HepG2 (cell line): ENCODE measurements around the gene UBE2Q2. TPM values are rescaled to one million over a fixed set of nuclear protein-coding genes. Genes with fewer than 3 reads are reported as not detected.
A peak's percentile ranks its signal among the peaks of the same experiment; 100 is the strongest.

Experiments
- ATAC-seq: fragments of 200-7000 bp; cut with Tn5 transposase; 3 replicates; pipeline ENCODE4 v1.9.1; 2020; ENCODE audit warnings: mild to moderate bottlenecking, moderate library complexity
- BruUV-seq: library from RNA; stranded (reverse); fragments of 400-500 nt; replicated peaks from 2 replicates; lab custom pipeline; 2021; lab: Mats Ljungman, UMichigan
- CTCF ChIA-PET: fragments of 300-600 bp; formaldehyde crosslinking; extraction: SDS; loops from one replicate; lab custom pipeline; 2021; ENCODE audit warnings: low total read pairs, inconsistent platforms, low intra/inter-chr PET ratio; lab: Yijun Ruan, JAX
- POLR2A ChIA-PET: fragments of 350-600 bp; sonication (Branson Sonifier 250); formaldehyde crosslinking; loops from one replicate; lab custom pipeline; 2020; ENCODE audit warnings: antibody characterized with exemption, inconsistent platforms; lab: Yijun Ruan, JAX
- DNase-seq: peaks from one replicate; pipeline ENCODE4 v3.0.0-alpha.2; 2015; ENCODE audit warnings: low spot score
- FAIRE-seq: peaks from 3 replicates; lab custom pipeline; 2011; peaks lifted over from hg19 to GRCh38; lab: Jason Lieb, UNC
- H2AFZ ChIP-seq: one replicate; pipeline ENCODE4 v1.6.1; 2011; ENCODE audit warnings: low read length, inconsistent platforms
- H3K27ac ChIP-seq: fragments of 300-600 bp; 3 replicates; pipeline ENCODE4 v1.8.0; 2011; ENCODE audit warnings: mixed run types, mild to moderate bottlenecking, mixed read lengths, low read length, inconsistent platforms; ENCODE audit not compliant: insufficient read depth; ENCODE audit errors: extremely low read length
- H3K27me3 ChIP-seq, 2 experiments: fragments of 200-600 bp in 1 of 2; 2 replicates in 1 of 2; 3 replicates in 1 of 2; pipeline versions ENCODE4 v1.6.0 to v1.8.0; 2011; ENCODE audit warnings: low read length in 2 of 2, mild to moderate bottlenecking in 2 of 2, moderate library complexity in 2 of 2, inconsistent platforms in 1 of 2; ENCODE audit not compliant: insufficient read depth in 2 of 2, control insufficient read depth in 1 of 2
- H3K36me3 ChIP-seq, 2 experiments: fragments of 200-600 bp in 1 of 2; replicated peaks in 1 of 2; 2 replicates in 1 of 2; 3 replicates in 1 of 2; pipeline versions ENCODE4 v1.5.1 to v1.8.0; 2011; ENCODE audit warnings: low read length in 2 of 2, inconsistent platforms in 1 of 2; ENCODE audit not compliant: insufficient read depth in 2 of 2, control insufficient read depth in 1 of 2
- H3K4me1 ChIP-seq: 2 replicates; pipeline ENCODE4 v1.5.1; 2012; ENCODE audit warnings: low read length, inconsistent platforms; ENCODE audit not compliant: insufficient read depth
- H3K4me2 ChIP-seq: 2 replicates; pipeline ENCODE4 v1.6.0; 2011; ENCODE audit warnings: low read depth, low read length, inconsistent platforms
- H3K4me3 ChIP-seq, 3 experiments: fragments of 200-600 bp in 1 of 3; sonication (generic), shearing (Covaris generic) in 1 of 3; replicated peaks in 1 of 3; 2 replicates each; pipeline ENCODE4 v1.5.1; 2011 to 2016; ENCODE audit warnings: low read length in 3 of 3, inconsistent platforms in 2 of 3, low read depth in 2 of 3, mild to moderate bottlenecking in 2 of 3, control low read depth in 1 of 3, mixed read lengths in 1 of 3; ENCODE audit not compliant: insufficient read depth in 1 of 3
- H3K79me2 ChIP-seq: one replicate; pipeline ENCODE4 v1.6.1; 2011; ENCODE audit warnings: low read length, inconsistent platforms; ENCODE audit not compliant: insufficient read depth
- H3K9ac ChIP-seq: 2 replicates; pipeline ENCODE4 v1.6.0; 2011; ENCODE audit warnings: mild to moderate bottlenecking, low read depth, low read length, inconsistent platforms; ENCODE audit not compliant: insufficient read depth
- H3K9me3 ChIP-seq: 2 replicates; pipeline ENCODE4 v1.5.1; 2012; ENCODE audit warnings: mild to moderate bottlenecking, low read length
- H4K20me1 ChIP-seq: 2 replicates; pipeline ENCODE4 v1.6.0; 2011; ENCODE audit warnings: inconsistent platforms, mild to moderate bottlenecking, low read length, moderate library complexity; ENCODE audit not compliant: insufficient read depth
- KDM2A ChIP-seq: sonication (generic); formaldehyde crosslinking; IDR thresholded peaks from 2 replicates; pipeline ENCODE4 v1.4.0; 2020; ENCODE audit warnings: low read depth, missing genetic modification reagents, borderline replicate concordance
- PAF1 ChIP-seq: IDR thresholded peaks from 2 replicates; pipeline ENCODE4 v1.6.1; 2016; ENCODE audit warnings: missing genetic modification reagents, missing compliant biosample characterization
- POLR2G ChIP-seq: fragments of 200-400 bp; formaldehyde crosslinking; IDR thresholded peaks from 2 replicates; pipeline ENCODE4 v1.6.1; 2018; ENCODE audit warnings: mild to moderate bottlenecking, low read depth, low read length, moderate library complexity
- RBM22 ChIP-seq: fragments of 200-400 bp; formaldehyde crosslinking; optimal IDR thresholded peaks from 2 replicates; pipeline ENCODE3; 2017; ENCODE audit warnings: mild to moderate bottlenecking, low read length, moderate library complexity
- TRIM24 ChIP-seq: sonication (generic); formaldehyde crosslinking; IDR thresholded peaks from 2 replicates; pipeline ENCODE4 v1.8.0; 2022; ENCODE audit warnings: mild to moderate bottlenecking, missing genetic modification reagents
- ZBTB25 ChIP-seq: IDR thresholded peaks from 2 replicates; pipeline ENCODE4 v1.6.1; 2018; ENCODE audit warnings: missing genetic modification reagents
- WGBS: methylation state at CpG from one replicate; pipeline ENCODE4 v1.1.6; 2017; ENCODE audit warnings: low lambda C conversion rate; 5-methylcytosine and 5-hydroxymethylcytosine counted together
- in situ Hi-C: cut with HindIII; loops from 2 replicates; pipeline ENCODE4 v1.10.0; 2017; ENCODE audit warnings: low pct_unique_long_range_greater_than_20kb; ENCODE audit not compliant: extremely low pct_ligation_motif_present
- intact Hi-C: fragments of 100-400 bp; cut with micrococcal nuclease; formaldehyde crosslinking; loops from one replicate; pipeline ENCODE4 v1.10.0; 2022; ENCODE audit not compliant: unreplicated experiment
- polyA plus RNA-seq, 8 experiments: library from polyadenylated mRNA; depleted of rRNA in 3 of 8; stranded (reverse) in 7 of 8; unstranded in 1 of 8; fragments of >200 nt; fragmentation: Illumina TruSeq in 4 of 8; extraction: Trizol in 4 of 8; gene quantifications; 2 replicates each; pipeline versions ENCODE4 v1.2.1 to v1.2.3, GENCODE V29; 2011 to 2016; ENCODE audit warnings: low read depth in 4 of 8, missing spikeins in 1 of 8, mixed read lengths in 1 of 8; ENCODE audit not compliant: insufficient read depth in 1 of 8
- total RNA-seq, 5 experiments: library from RNA; depleted of rRNA; stranded (reverse); fragments of >200 nt; fragmentation: Illumina TruSeq; extraction: Trizol; gene quantifications; 2 replicates each; pipeline ENCODE4 v1.2.3, GENCODE V29; 2016; ENCODE audit warnings: low read depth in 1 of 5

UBE2Q2 gene
- total and polyA plus RNA-seq, 2 of the 13 experiments (the other 11 are each of a cell fraction or from before 2014, with no cell fraction given) = 10.6 to 20.4 TPM

GRCh38 chr15:75942464-75942863 is 99.2 kb downstream of the UBE2Q2 start:
- CTCF ChIA-PET = no interaction called here
- POLR2A ChIA-PET = no interaction called here
- no peak overlapping the region for H3K4me2 ChIP-seq
- no peak overlapping the region for H2AFZ ChIP-seq
- peaks cover 2 to 5% of the 10 kb centered on the region in 2 experiments; a peak in 4 of 5 replicates for H3K36me3 ChIP-seq
- no peaks in the 10 kb centered on the region; the same call in 1 of the 2 replicates for H3K4me1 ChIP-seq
- no peaks in the 10 kb centered on the region for H4K20me1 ChIP-seq
- no peak for DNase-seq
- no peak overlapping the region for H3K9ac ChIP-seq
- no peak overlapping the region for H3K27ac ChIP-seq
- H3K79me2 ChIP-seq = no peaks in the 10 kb centered on the region
- TF ChIP-seq POLR2G = peak; percentile 32; the same call in 1 of the 2 replicates
- peak; percentile 60 for TF ChIP-seq RBM22
- TF ChIP-seq KDM2A (CRISPR knock-in tag) = 0 out of 2 replicates have a peak, but pooled peaks have one; percentile 27
- TF ChIP-seq ZBTB25 = no peak
- WGBS = 29% methylated on average over 3 of the region's 3 CpGs
- no TSS peak for BruUV-seq
- intact Hi-C loops = no loop called here
- no peaks in the 10 kb centered on the region for H3K9me3 ChIP-seq
- in situ Hi-C loops = no loop called here
- H3K27me3 ChIP-seq = no peaks in the 10 kb centered on the region
- FAIRE-seq = no peak
- H3K4me3 ChIP-seq = no peak overlapping the region
- peak; percentile 81 for ATAC-seq

DNA sequence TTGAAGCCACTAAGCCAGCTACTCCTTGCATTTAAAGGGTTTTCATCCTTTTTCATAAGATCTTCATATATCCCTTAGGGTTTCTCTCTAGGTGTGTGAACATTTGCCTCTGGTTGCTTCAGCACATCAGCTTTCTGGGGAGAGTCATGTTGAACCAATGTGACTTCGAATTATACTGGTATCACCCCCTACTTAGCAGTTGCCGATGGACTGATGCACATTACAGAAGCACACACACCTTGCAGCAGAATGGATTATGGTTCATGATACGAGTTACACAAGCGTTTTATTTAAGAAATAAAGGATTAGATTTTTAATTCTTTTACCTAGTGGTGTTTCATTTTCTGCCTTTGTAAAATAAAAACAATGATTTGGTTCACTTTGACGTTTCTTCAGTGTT is 100.0 kb downstream of the UBE2Q2 start:
- no peak overlapping the region for H3K9ac ChIP-seq
- ATAC-seq = peak; percentile 22; the same call in 1 of the 3 replicates
- CTCF ChIA-PET = no interaction called here
- no peaks in the 10 kb centered on the region; the same call in 1 of the 2 replicates for H3K4me1 ChIP-seq
- POLR2A ChIA-PET = no interaction called here
- H3K79me2 ChIP-seq = no peaks in the 10 kb centered on the region
- no peaks in the 10 kb centered on the region for H3K27me3 ChIP-seq
- BruUV-seq = no TSS peak
- no peaks in the 10 kb centered on the region for H3K9me3 ChIP-seq
- H3K36me3 ChIP-seq = no peaks in the 10 kb centered on the region
- H3K4me3 ChIP-seq = no peak overlapping the region
- DNase-seq = no peak
- intact Hi-C loops = no loop called here
- H4K20me1 ChIP-seq = no peaks in the 10 kb centered on the region
- 82% methylated on average over 5 of the region's 5 CpGs for WGBS
- in situ Hi-C loops = no loop called here
- TF ChIP-seq TRIM24 (CRISPR knock-in tag) (no peak), PAF1 (0 out of 2 replicates have a peak, but pooled peaks have one; percentile 65)
- no peak overlapping the region for H3K4me2 ChIP-seq
- no peak overlapping the region for H3K27ac ChIP-seq
- H2AFZ ChIP-seq = no peak overlapping the region
- no peak for FAIRE-seq
